Limb (tissue), 2 donors: ENCODE results near the gene TBXAS1.

Experiments used
- DNase-seq, 2 donors: peaks; one replicate each; pipeline ENCODE4 v3.0.0-alpha.2; 2016; ENCODE audit errors: extremely low spot score in 2 of 2

TBXAS1 gene

GRCh38 chr7:140000666-140001268, 171.7 kb downstream of the TBXAS1 start:
- DNase-seq, result no peak

- DNase-seq, result no peak
These were observed 174.9 kb downstream of the TBXAS1 start for GRCh38 chr7:140003913-140004382.

- DNase-seq, result no peak
These were observed 175.6 kb downstream of the TBXAS1 start for GRCh38 chr7:140004672-140005071.

GRCh38 chr7:140005341-140005740, 176.3 kb downstream of the TBXAS1 start:
- no peak for DNase-seq

GRCh38 chr7:140005754-140006503, 176.9 kb downstream of the TBXAS1 start:
- DNase-seq, result no peak

GRCh38 chr7:140006600-140006999, 177.5 kb downstream of the TBXAS1 start:
- DNase-seq, result no peak

GRCh38 chr7:140007051-140007690, 178.1 kb downstream of the TBXAS1 start:
- no peak for DNase-seq

GRCh38 chr7:140008755-140009610, 179.9 kb downstream of the TBXAS1 start:
- DNase-seq, result no peak

- DNase-seq, result no peak
These were observed 180.7 kb downstream of the TBXAS1 start for GRCh38 chr7:140009735-140010134.

GRCh38 chr7:140010194-140010895, 181.3 kb downstream of the TBXAS1 start:
- no peak for DNase-seq

GRCh38 chr7:140013676-140014075, 184.6 kb downstream of the TBXAS1 start:
- DNase-seq, result no peak

- DNase-seq, result no peak
These were observed 185.1 kb downstream of the TBXAS1 start for GRCh38 chr7:140014123-140014522.

GRCh38 chr7:140015471-140015970, 186.5 kb downstream of the TBXAS1 start:
- no peak for DNase-seq

GRCh38 chr7:140016540-140016939, 187.5 kb downstream of the TBXAS1 start:
- no peak for DNase-seq

- no peak for DNase-seq
These were observed 188.0 kb downstream of the TBXAS1 start for GRCh38 chr7:140017034-140017433.

GRCh38 chr7:140017543-140017942, 188.5 kb downstream of the TBXAS1 start:
- no peak for DNase-seq

- no peak for DNase-seq
These were observed 189.3 kb downstream of the TBXAS1 start for GRCh38 chr7:140018125-140019043.

GRCh38 chr7:140019172-140019571, 190.1 kb downstream of the TBXAS1 start:
- DNase-seq, result no peak

GRCh38 chr7:140019606-140020005, 190.5 kb downstream of the TBXAS1 start:
- DNase-seq, result no peak

GRCh38 chr7:140021603-140022002, 192.5 kb downstream of the TBXAS1 start:
- DNase-seq, result no peak
